NCI-H2171 (cell line): ENCODE measurements around the gene LYZL2.
A peak's percentile ranks its signal among the peaks of the same experiment; 100 is the strongest.
"Not testable (repeated sequence)": the region's sequence is repeated elsewhere in the genome, so short reads cannot be mapped to it uniquely, and the experiment has no call there.

Experiments used
- DNase-seq: peaks from one replicate; lab custom pipeline; 2025; lab: John Stamatoyannopoulos, UW

The LYZL2 gene

GRCh38 chr10:30629653-30630052 is at the start of gene LYZL2:
Gene LYZL2 (minus strand): TSS chr10:30629753. CDS start chr10:30626915, 2,838 bp downstream.
- no peak for DNase-seq

- DNase-seq: not testable (repeated sequence)
These were observed 48.1 kb upstream of the LYZL2 start for GRCh38 chr10:30677616-30678015.

GRCh38 chr10:30677146-30677545 is 47.6 kb upstream of the LYZL2 start:
- DNase-seq: not testable (repeated sequence)

- DNase-seq: no peak
These were observed 46.5 kb upstream of the LYZL2 start for GRCh38 chr10:30675791-30676718.

GRCh38 chr10:30674796-30675195 is 45.2 kb upstream of the LYZL2 start:
- no peak for DNase-seq

- not testable (repeated sequence) for DNase-seq
These were observed 43.7 kb upstream of the LYZL2 start for GRCh38 chr10:30673262-30673661.

- DNase-seq: not testable (repeated sequence)
These were observed 42.8 kb upstream of the LYZL2 start for GRCh38 chr10:30672338-30672737.

- no peak for DNase-seq
These were observed 41.6 kb upstream of the LYZL2 start for GRCh38 chr10:30671026-30671616.

GRCh38 chr10:30667982-30668381 is 38.4 kb upstream of the LYZL2 start:
- DNase-seq: not testable (repeated sequence)

- not testable (repeated sequence) for DNase-seq
These were observed 33.9 kb upstream of the LYZL2 start for GRCh38 chr10:30663403-30663802.

- no peak for DNase-seq
These were observed 33.3 kb upstream of the LYZL2 start for GRCh38 chr10:30662814-30663213.

- DNase-seq: not testable (repeated sequence)
These were observed 30.8 kb upstream of the LYZL2 start for GRCh38 chr10:30660314-30660713.

- DNase-seq: no peak
These were observed 26.7 kb upstream of the LYZL2 start for GRCh38 chr10:30656233-30656632.

- DNase-seq: not testable (repeated sequence)
These were observed 25.4 kb upstream of the LYZL2 start for GRCh38 chr10:30655001-30655400.

GRCh38 chr10:30651470-30652397 is 22.2 kb upstream of the LYZL2 start:
- DNase-seq: not testable (repeated sequence)

GRCh38 chr10:30647089-30647488 is 17.5 kb upstream of the LYZL2 start:
- DNase-seq: no peak

GRCh38 chr10:30645340-30645827 is 15.8 kb upstream of the LYZL2 start:
- DNase-seq: peak; percentile 7

- not testable (repeated sequence) for DNase-seq
These were observed 14.9 kb upstream of the LYZL2 start for GRCh38 chr10:30644408-30644861.

GRCh38 chr10:30643557-30644199 is 14.1 kb upstream of the LYZL2 start:
- DNase-seq: not testable (repeated sequence)

- DNase-seq: not testable (repeated sequence)
These were observed 13.3 kb upstream of the LYZL2 start for GRCh38 chr10:30642856-30643255.
